HS-5 (cell line): ENCODE results near the gene CATSPER1.

ENCODE experiments used
- DNase-seq: peaks from one replicate; pipeline ENCODE4 v3.0.0-alpha.2; 2012; ENCODE audit warnings: low read depth

CATSPER1 gene

GRCh38 chr11:65968600-65969482 lies 57.4 kb downstream of the CATSPER1 start:
- no peak for DNase-seq

DNA sequence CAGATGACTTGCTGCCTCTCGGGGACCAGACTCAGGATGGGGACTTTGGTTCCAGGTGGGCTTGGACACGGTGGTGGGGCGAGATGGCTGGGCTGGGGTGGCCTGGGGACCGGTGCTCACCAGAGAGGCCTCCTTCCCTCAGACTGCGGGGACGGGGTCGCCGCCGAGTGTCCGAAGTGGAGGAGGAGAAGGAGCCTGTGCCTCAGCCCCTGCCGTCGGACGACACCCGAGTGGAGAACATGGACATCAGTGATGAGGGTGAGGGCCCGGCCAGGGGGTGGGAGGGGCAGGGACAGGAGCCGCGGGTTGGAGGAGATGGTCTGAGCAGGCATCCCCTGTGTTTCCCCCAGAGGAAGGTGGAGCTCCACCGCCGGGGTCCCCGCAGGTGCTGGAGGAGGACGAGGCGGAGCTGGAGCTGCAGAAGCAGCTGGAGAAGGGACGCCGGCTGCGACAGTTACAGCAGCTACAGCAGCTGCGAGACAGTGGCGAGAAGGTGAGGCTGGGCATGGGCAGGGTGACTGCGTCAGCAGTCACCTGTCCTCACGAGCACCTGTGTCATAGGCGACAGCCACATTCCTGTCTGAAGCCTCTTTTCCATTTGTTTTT lies 58.8 kb downstream of the CATSPER1 start:
- no peak for DNase-seq
